K562 (cell line): ENCODE measurements around the gene SCIN. TPM values are rescaled to one million over a fixed set of nuclear protein-coding genes. Genes with fewer than 3 reads are reported as not detected.
A peak's percentile ranks its signal among the peaks of the same experiment; 100 is the strongest.

Experiments
- BCL6 ChIP-seq: fragments of 250-450 bp; sonication (Bioruptor Pico); IDR thresholded peaks from 2 replicates; pipeline ENCODE4 v1.4.0; 2020
- CEBPG ChIP-seq, 3 experiments: fragments of 200-800 bp in 1 of 3; sonication (Bioruptor generic) in 1 of 3; sonication (generic) in 1 of 3; formaldehyde crosslinking in 1 of 3; IDR thresholded peaks in 2 of 3; conservative IDR thresholded peaks in 1 of 3; 2 replicates each; pipeline versions ENCODE4 v1.6.1 to v1.8.0; 2016 to 2022; ENCODE audit warnings: missing compliant biosample characterization in 2 of 3, missing genetic modification characterization in 2 of 3, mild to moderate bottlenecking in 1 of 3, missing genetic modification reagents in 1 of 3
- CHD2 ChIP-seq: IDR thresholded peaks from 2 replicates; pipeline ENCODE4 v1.6.1; 2011; ENCODE audit warnings: low read depth, low read length
- CTCF ChIP-seq, 3 experiments: IDR thresholded peaks in 2 of 3; conservative IDR thresholded peaks in 1 of 3; 2 replicates each; pipeline ENCODE4 v1.5.1; 2011 to 2012; ENCODE audit warnings: low read length in 3 of 3, mild to moderate bottlenecking in 3 of 3, control low read depth in 2 of 3, improper control_type of control experiment in 1 of 3, inconsistent platforms in 1 of 3, low read depth in 1 of 3, mixed read lengths in 1 of 3, moderate library complexity in 1 of 3; ENCODE audit not compliant: insufficient read depth in 2 of 3
- DLX4 ChIP-seq: fragments of 250-450 bp; sonication (Bioruptor Pico); IDR thresholded peaks from 2 replicates; pipeline ENCODE4 v1.6.1; 2021; ENCODE audit warnings: mild to moderate bottlenecking
- ESRRB ChIP-seq: fragments of 250-450 bp; sonication (Bioruptor Pico); IDR thresholded peaks from 2 replicates; pipeline ENCODE4 v1.5.0; 2020; ENCODE audit warnings: mild to moderate bottlenecking, moderate library complexity, borderline replicate concordance
- ETV6 ChIP-seq, 3 experiments: fragments of 150-350 bp in 1 of 3; sonication (generic) in 1 of 3; formaldehyde crosslinking in 1 of 3; IDR thresholded peaks; 2 replicates each; pipeline versions ENCODE4 v1.6.1 to v1.8.0; 2014 to 2022; ENCODE audit warnings: borderline replicate concordance in 2 of 3, low read depth in 2 of 3, antibody characterized with exemption in 1 of 3, low read length in 1 of 3, mild to moderate bottlenecking in 1 of 3, missing genetic modification reagents in 1 of 3
- HBP1 ChIP-seq: fragments of 450-650 bp; formaldehyde crosslinking; IDR thresholded peaks from 2 replicates; pipeline ENCODE4 v1.4.0; 2022; ENCODE audit warnings: missing genetic modification characterization
- IFI16 ChIP-seq: fragments of 250-450 bp; sonication (Bioruptor Pico); IDR thresholded peaks from 2 replicates; pipeline ENCODE4 v2.1.2; 2022; ENCODE audit warnings: mild to moderate bottlenecking, inconsistent platforms
- MAZ ChIP-seq, 2 experiments: fragments of 450-650 bp in 1 of 2; sonication (generic) in 1 of 2; formaldehyde crosslinking; IDR thresholded peaks in 1 of 2; conservative IDR thresholded peaks in 1 of 2; 2 replicates each; pipeline versions ENCODE4 v1.4.0 to v1.5.0; 2020; ENCODE audit warnings: mild to moderate bottlenecking in 1 of 2, missing genetic modification reagents in 1 of 2
- MXD1 ChIP-seq: fragments of 250-450 bp; sonication (Bioruptor Pico); IDR thresholded peaks from 2 replicates; pipeline ENCODE4 v1.8.0; 2021; ENCODE audit warnings: borderline replicate concordance, mild to moderate bottlenecking, moderate library complexity; ENCODE audit not compliant: poor library complexity, severe bottlenecking
- NCOA4 ChIP-seq: fragments of 450-650 bp; IDR thresholded peaks from 2 replicates; pipeline ENCODE4 v1.6.1; 2018; ENCODE audit warnings: mild to moderate bottlenecking; ENCODE audit not compliant: partially characterized antibody
- PHB2 ChIP-seq: fragments of 450-650 bp; IDR thresholded peaks from 2 replicates; pipeline ENCODE4 v1.6.1; 2017; ENCODE audit warnings: low read depth
- PREB ChIP-seq: sonication (generic); formaldehyde crosslinking; IDR thresholded peaks from 2 replicates; pipeline ENCODE4 v1.8.1; 2023; ENCODE audit warnings: mild to moderate bottlenecking, missing genetic modification reagents
- RCOR1 ChIP-seq, 2 experiments: IDR thresholded peaks; 2 replicates each; pipeline ENCODE4 v1.6.1; 2012; ENCODE audit warnings: low read depth in 2 of 2, low read length in 2 of 2, borderline replicate concordance in 1 of 2, improper control_type of control experiment in 1 of 2
- SMC3 ChIP-seq: conservative IDR thresholded peaks from 2 replicates; pipeline ENCODE4 v1.6.1; 2011; ENCODE audit warnings: low read depth, low read length, improper control_type of control experiment; ENCODE audit not compliant: insufficient read depth
- TRIM25 ChIP-seq: fragments of 450-650 bp; IDR thresholded peaks from 2 replicates; pipeline ENCODE4 v1.7.0; 2016; ENCODE audit warnings: borderline replicate concordance
- WHSC1 ChIP-seq: IDR thresholded peaks from one replicate; pipeline ENCODE4 v1.6.1; 2012; ENCODE audit warnings: low read length, control low read depth, inconsistent platforms
- ZNF174 ChIP-seq: fragments of 250-450 bp; sonication (Bioruptor Pico); IDR thresholded peaks from 2 replicates; pipeline ENCODE4 v1.4.0; 2020; ENCODE audit warnings: mild to moderate bottlenecking
- ZNF589 ChIP-seq: fragments of 200-800 bp; sonication (Bioruptor generic); IDR thresholded peaks from 2 replicates; pipeline ENCODE4 v1.6.1; 2016; ENCODE audit warnings: low read depth, missing genetic modification characterization, missing compliant biosample characterization
- polyA plus RNA-seq, 8 experiments: library from polyadenylated mRNA; depleted of rRNA in 4 of 8; stranded (reverse) in 5 of 8; unstranded in 3 of 8; fragments of >200 nt; fragmentation: Nextera tagmentation in 2 of 8; fragmentation: Illumina TruSeq in 1 of 8; extraction: Ambion mirVana in 2 of 8; extraction: Trizol in 1 of 8; gene quantifications; 2 replicates each; pipeline versions ENCODE4 v1.2.1 to v1.2.3, GENCODE V29; 2011 to 2014; ENCODE audit warnings: inconsistent platforms in 1 of 8, missing spikeins in 1 of 8
- total RNA-seq, 7 experiments: library from RNA; depleted of rRNA in 6 of 7; stranded (reverse); fragments of >200 nt in 6 of 7; fragmentation: Illumina TruSeq in 2 of 7; extraction: Trizol in 2 of 7; gene quantifications; 2 replicates each; pipeline versions ENCODE4 v1.2.1 to v1.2.3, GENCODE V29; 2011 to 2021; ENCODE audit warnings: low replicate concordance in 1 of 7

SCIN gene
- total and polyA plus RNA-seq, 9 of the 15 experiments (the other 6 are each of a cell fraction or from before 2014, with no cell fraction given), result 0.67 to 18.2 (median 10.6) TPM

GRCh38 chr7:12554872-12555271 is 15.6 kb upstream of the SCIN start (continued):
- TF ChIP-seq ZNF589 (CRISPR knock-in tag) (no peak), ESRRB (CRISPR knock-in tag) (no peak), ZNF174 (no peak), NCOA4 (no peak), IFI16 (CRISPR knock-in tag) (no peak), ETV6 (IDR thresholded peaks at IDR 0.05; ENCODE audit: borderline replicate concordance in 1 of 2, low read depth in 2 of 2, low read length in 1 of 2) (no peak), ETV6 (CRISPR knock-in tag; IDR thresholded peaks at IDR 0.05; ENCODE audit: borderline replicate concordance) (no peak), RCOR1 (IDR thresholded peaks at IDR 0.05; ENCODE audit: borderline replicate concordance in 1 of 2, low read depth in 2 of 2, low read length in 2 of 2) (no peak), TRIM25 (no peak), HBP1 (no peak), CTCF (IDR thresholded peaks at IDR 0.05 in 2 of 3, conservative IDR thresholded peaks at IDR 0.05 in 1 of 3; ENCODE audit: insufficient read depth in 2 of 3, low read depth in 1 of 3, low read length in 3 of 3) (no peak), CEBPG (CRISPR knock-in tag; IDR thresholded peaks at IDR 0.05) (no peak), CEBPG (tag; conservative IDR thresholded peaks at IDR 0.05 in 1 of 2, IDR thresholded peaks at IDR 0.05 in 1 of 2) (peak; percentile 52 to 71; a peak in 3 of 4 replicates), PREB (no peak), WHSC1 (no peak), PHB2 (no peak), MXD1 (CRISPR knock-in tag) (no peak), SMC3 (no peak), CHD2 (no peak), BCL6 (CRISPR knock-in tag) (no peak), DLX4 (no peak), MAZ (CRISPR knock-in tag; conservative IDR thresholded peaks at IDR 0.05 in 1 of 2, IDR thresholded peaks at IDR 0.05 in 1 of 2) (no peak)
